ENCODE data around the gene SCMH1. TPM values are rescaled to one million over a fixed set of nuclear protein-coding genes. Genes with fewer than 3 reads are reported as not detected.

Gene SCMH1
- total and polyA plus RNA-seq, 4 donors: 6.6 to 12.8 (median 10.5) TPM

DNA sequence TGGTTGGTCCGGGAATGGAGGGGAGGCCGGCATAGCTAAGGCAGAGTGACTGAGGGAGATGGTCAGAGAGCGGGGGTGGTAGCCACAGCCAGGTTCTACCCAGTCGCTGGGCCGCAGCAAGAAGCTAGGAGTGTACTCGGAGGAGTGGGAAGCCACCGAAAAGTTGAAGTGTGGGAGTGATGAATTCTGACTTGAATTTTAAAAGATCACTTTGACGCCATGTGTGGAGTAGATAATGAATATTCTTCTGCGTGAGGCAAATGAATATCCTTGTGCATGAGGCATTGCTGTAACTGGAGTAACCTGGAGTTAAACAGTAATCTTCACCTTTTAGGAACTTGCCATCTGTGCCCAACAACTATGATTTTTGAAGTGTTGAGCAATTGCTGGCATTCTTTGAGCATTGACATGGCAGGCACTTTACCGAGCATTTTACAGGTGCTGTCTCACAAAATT is 255.8 kb downstream of the SCMH1 start (continued):
- TF ChIP-seq, protein P1, sequence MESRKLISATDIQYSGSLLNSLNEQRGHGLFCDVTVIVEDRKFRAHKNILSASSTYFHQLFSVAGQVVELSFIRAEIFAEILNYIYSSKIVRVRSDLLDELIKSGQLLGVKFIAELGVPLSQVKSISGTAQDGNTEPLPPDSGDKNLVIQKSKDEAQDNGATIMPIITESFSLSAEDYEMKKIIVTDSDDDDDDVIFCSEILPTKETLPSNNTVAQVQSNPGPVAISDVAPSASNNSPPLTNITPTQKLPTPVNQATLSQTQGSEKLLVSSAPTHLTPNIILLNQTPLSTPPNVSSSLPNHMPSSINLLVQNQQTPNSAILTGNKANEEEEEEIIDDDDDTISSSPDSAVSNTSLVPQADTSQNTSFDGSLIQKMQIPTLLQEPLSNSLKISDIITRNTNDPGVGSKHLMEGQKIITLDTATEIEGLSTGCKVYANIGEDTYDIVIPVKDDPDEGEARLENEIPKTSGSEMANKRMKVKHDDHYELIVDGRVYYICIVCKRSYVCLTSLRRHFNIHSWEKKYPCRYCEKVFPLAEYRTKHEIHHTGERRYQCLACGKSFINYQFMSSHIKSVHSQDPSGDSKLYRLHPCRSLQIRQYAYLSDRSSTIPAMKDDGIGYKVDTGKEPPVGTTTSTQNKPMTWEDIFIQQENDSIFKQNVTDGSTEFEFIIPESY (IDR thresholded peaks at IDR 0.05): no peak
- peak; percentile 33 for TF ChIP-seq SP1 (IDR thresholded peaks at IDR 0.05)
- TF ChIP-seq NR2F2 (IDR thresholded peaks at IDR 0.05): no peak
- TF ChIP-seq TAF1 (conservative IDR thresholded peaks at IDR 0.05): no peak
- peak; percentile 45 to 53 for TF ChIP-seq HNF4A (conservative IDR thresholded peaks at IDR 0.05)
- TF ChIP-seq EGR1 (IDR thresholded peaks at IDR 0.05; ENCODE audit: low read depth in 2 of 2): no peak
- TF ChIP-seq HNF4G (IDR thresholded peaks at IDR 0.05): no peak
- peak in 1 of 2 donors; percentile 28 for TF ChIP-seq RAD21 (IDR thresholded peaks at IDR 0.05)

DNA sequence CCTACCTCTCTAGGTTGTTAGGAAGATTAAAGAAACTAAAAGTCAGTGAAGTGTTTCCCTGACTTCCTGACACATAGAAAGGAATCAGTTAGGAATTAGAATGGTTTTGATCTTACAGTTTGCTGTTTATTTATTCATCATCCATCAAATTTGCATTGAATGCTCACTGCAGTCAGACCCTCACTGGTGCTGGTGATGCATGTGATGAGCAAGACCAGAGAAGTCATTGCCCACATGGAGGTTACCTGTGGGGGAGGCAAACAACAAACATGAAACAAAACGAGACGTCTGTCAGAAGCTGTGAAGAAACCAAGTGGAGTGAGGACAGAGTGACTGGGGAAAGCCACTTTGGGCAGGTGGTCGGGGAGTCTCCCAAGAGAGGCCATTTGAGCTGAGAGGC is 256.2 kb downstream of the SCMH1 start:
- no peak for DNase-seq (ENCODE audit: low spot score)
- Histone ChIP-seq H3K4me3 (ENCODE audit: low read depth in 1 of 3, low read length in 3 of 3) (peak overlapping the region in 1 of 3 donors; percentile 7), H3K27ac (ENCODE audit: low read depth in 1 of 2, low read length in 2 of 2) (peak overlapping the region; percentile 83 to 84), H3K27me3 (ENCODE audit: control insufficient read depth in 4 of 4, insufficient read depth in 4 of 4, low read length in 3 of 4) (no peaks in the 10 kb centered on the region), H3K36me3 (ENCODE audit: control insufficient read depth in 4 of 4, insufficient read depth in 3 of 4, low read depth in 1 of 4, low read length in 3 of 4) (peaks cover 0 to 2% (median 1%) of the 10 kb centered on the region in 4 donors), H3K9me3 (ENCODE audit: control insufficient read depth in 4 of 4, low read length in 3 of 4) (no peaks in the 10 kb centered on the region), H3K4me1 (ENCODE audit: control insufficient read depth in 4 of 4, insufficient read depth in 4 of 4, low read length in 3 of 4) (peaks cover 15 to 58% (median 44%) of the 10 kb centered on the region in 4 donors), H3K9ac (ENCODE audit: low read depth in 1 of 2, low read length in 2 of 2) (no peak overlapping the region)
- TF ChIP-seq JUND (IDR thresholded peaks at IDR 0.05): no peak
- TF ChIP-seq CTCF (IDR thresholded peaks at IDR 0.05; ENCODE audit: low read depth, low read length, missing input control): no peak
- TF ChIP-seq ATF3 (IDR thresholded peaks at IDR 0.05): no peak
- TF ChIP-seq FOXA2 (IDR thresholded peaks at IDR 0.05): no peak
- WGBS: 70% methylated on average over 3 of the region's 3 CpGs

DNA sequence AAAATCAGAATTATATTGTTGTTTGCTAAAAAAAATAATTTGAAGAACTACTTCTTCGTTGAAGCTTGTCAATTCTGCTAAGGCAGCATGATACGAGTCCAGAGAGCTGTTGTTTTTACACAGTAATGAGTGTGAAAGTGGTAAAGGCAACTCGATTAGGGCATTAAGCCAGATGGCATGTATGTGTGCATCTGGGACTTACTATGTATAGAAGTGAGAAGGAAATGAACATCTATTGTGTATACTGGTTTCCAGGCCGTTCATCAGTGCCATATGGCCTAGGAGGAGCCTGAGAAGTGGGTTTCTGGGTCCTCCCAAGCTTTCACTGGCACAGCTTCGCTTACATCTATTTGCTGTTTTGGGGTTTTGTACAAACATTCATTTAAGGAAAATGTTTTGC is 256.9 kb downstream of the SCMH1 start:
- H3K9me3 ChIP-seq (ENCODE audit: control insufficient read depth in 4 of 4, low read length in 3 of 4): no peaks in the 10 kb centered on the region
- H3K9ac ChIP-seq (ENCODE audit: low read depth in 1 of 2, low read length in 2 of 2): no peak overlapping the region
- peaks cover 15 to 57% (median 43%) of the 10 kb centered on the region in 4 donors for H3K4me1 ChIP-seq (ENCODE audit: control insufficient read depth in 4 of 4, insufficient read depth in 4 of 4, low read length in 3 of 4)
- no peak for DNase-seq (ENCODE audit: low spot score)
- peaks cover 0 to 2% (median 0%) of the 10 kb centered on the region in 4 donors for H3K36me3 ChIP-seq (ENCODE audit: control insufficient read depth in 4 of 4, insufficient read depth in 3 of 4, low read depth in 1 of 4, low read length in 3 of 4)
- no peak overlapping the region for H3K27ac ChIP-seq (ENCODE audit: low read depth in 1 of 2, low read length in 2 of 2)
- no peak for TF ChIP-seq MAX (IDR thresholded peaks at IDR 0.05)
- no peaks in the 10 kb centered on the region for H3K27me3 ChIP-seq (ENCODE audit: control insufficient read depth in 4 of 4, insufficient read depth in 4 of 4, low read length in 3 of 4)
- H3K4me3 ChIP-seq (ENCODE audit: low read depth in 1 of 3, low read length in 3 of 3): no peak overlapping the region
- 90% methylated on average over 5 of the region's 5 CpGs for WGBS

- peaks cover 12 to 53% (median 43%) of the 10 kb centered on the region in 4 donors for H3K4me1 ChIP-seq (ENCODE audit: control insufficient read depth in 4 of 4, insufficient read depth in 4 of 4, low read length in 3 of 4)
- no peak overlapping the region for H3K27ac ChIP-seq (ENCODE audit: low read depth in 1 of 2, low read length in 2 of 2)
- no peaks in the 10 kb centered on the region for H3K9me3 ChIP-seq (ENCODE audit: control insufficient read depth in 4 of 4, low read length in 3 of 4)
- H3K27me3 ChIP-seq (ENCODE audit: control insufficient read depth in 4 of 4, insufficient read depth in 4 of 4, low read length in 3 of 4): no peaks in the 10 kb centered on the region
- H3K4me3 ChIP-seq (ENCODE audit: low read depth in 1 of 3, low read length in 3 of 3): no peak overlapping the region
- H3K9ac ChIP-seq (ENCODE audit: low read depth in 1 of 2, low read length in 2 of 2): no peak overlapping the region
- 94% methylated on average over 4 of the region's 4 CpGs for WGBS
- peaks cover 0 to 2% (median 0%) of the 10 kb centered on the region in 4 donors for H3K36me3 ChIP-seq (ENCODE audit: control insufficient read depth in 4 of 4, insufficient read depth in 3 of 4, low read depth in 1 of 4, low read length in 3 of 4)
- no peak for DNase-seq (ENCODE audit: low spot score)
- TF ChIP-seq CTCF (IDR thresholded peaks at IDR 0.05; ENCODE audit: low read depth, low read length, missing input control) (no peak), HNF4A (conservative IDR thresholded peaks at IDR 0.05) (no peak), MAX (IDR thresholded peaks at IDR 0.05) (no peak), SP1 (IDR thresholded peaks at IDR 0.05) (no peak)
- TF ChIP-seq, protein P1 (IDR thresholded peaks at IDR 0.05): no peak
These were observed 257.6 kb downstream of the SCMH1 start for GRCh38 chr1:40984531-40984930.
